Panc1 (cell line): ENCODE data around the gene HTRA3.

Source experiments
- POLR2AphosphoS5 ChIP-seq: IDR thresholded peaks from 2 replicates; pipeline ENCODE4 v1.6.1; 2012; ENCODE audit warnings: mild to moderate bottlenecking, low read depth, low read length, moderate library complexity
- TF ChIP-seq, protein P1 (sequence below): fragments of 450-650 bp; IDR thresholded peaks from 2 replicates; pipeline ENCODE4 v1.5.1; 2017; ENCODE audit warnings: mild to moderate bottlenecking

DNA sequence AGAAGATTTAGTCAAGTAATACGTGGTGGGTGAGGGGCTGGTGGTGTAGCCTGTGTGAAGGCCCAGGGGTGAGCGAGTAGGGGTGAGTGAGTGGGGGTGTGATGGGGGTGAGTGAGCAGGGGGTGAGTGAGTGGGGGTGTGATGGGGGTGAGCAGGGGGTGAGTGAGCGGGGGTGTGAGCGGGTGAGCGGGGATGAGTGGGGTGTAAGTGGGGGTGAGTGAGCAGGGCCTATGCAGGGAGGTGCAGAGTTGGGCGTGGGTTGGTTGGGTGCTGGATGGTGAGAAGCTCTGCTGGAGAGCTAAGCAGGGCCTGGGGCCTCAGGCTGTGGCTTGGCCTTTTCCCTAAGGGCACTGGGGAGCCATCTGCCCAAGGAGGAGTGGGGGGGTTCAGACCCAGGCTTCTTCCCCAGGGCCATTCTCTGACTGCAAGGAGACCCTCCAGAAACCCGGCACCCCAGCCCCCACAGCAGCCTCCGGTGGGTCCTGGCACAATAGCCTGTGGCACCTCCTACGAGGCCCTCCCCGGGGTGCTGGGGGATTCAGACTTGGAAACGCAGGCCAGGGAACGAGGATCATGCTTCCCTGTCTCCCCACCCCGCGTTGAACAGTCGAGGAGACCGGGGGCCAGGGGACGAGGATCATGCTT, 40.1 kb upstream of the HTRA3 start:
- TF ChIP-seq, protein P1, sequence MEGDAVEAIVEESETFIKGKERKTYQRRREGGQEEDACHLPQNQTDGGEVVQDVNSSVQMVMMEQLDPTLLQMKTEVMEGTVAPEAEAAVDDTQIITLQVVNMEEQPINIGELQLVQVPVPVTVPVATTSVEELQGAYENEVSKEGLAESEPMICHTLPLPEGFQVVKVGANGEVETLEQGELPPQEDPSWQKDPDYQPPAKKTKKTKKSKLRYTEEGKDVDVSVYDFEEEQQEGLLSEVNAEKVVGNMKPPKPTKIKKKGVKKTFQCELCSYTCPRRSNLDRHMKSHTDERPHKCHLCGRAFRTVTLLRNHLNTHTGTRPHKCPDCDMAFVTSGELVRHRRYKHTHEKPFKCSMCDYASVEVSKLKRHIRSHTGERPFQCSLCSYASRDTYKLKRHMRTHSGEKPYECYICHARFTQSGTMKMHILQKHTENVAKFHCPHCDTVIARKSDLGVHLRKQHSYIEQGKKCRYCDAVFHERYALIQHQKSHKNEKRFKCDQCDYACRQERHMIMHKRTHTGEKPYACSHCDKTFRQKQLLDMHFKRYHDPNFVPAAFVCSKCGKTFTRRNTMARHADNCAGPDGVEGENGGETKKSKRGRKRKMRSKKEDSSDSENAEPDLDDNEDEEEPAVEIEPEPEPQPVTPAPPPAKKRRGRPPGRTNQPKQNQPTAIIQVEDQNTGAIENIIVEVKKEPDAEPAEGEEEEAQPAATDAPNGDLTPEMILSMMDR = no peak
- TF ChIP-seq POLR2AphosphoS5 = no peak
